Testis (tissue), 2 donors: ENCODE data around the gene SLC9A3.

Experiments used
- CTCF ChIP-seq, 3 experiments: fragments of 450-650 bp in 2 of 3; fragments of 200-600 bp in 1 of 3; sonication (generic) in 1 of 3; IDR thresholded peaks; one replicate each; pipeline ENCODE4 v1.5.1; 2016 to 2019; ENCODE audit warnings: antibody characterized with exemption in 3 of 3, mild to moderate bottlenecking in 2 of 3, moderate library complexity in 1 of 3
- POLR2A ChIP-seq: fragments of 450-650 bp; IDR thresholded peaks from one replicate; pipeline ENCODE4 v1.6.1; 2017; ENCODE audit warnings: antibody characterized with exemption, mild to moderate bottlenecking, moderate library complexity

GRCh38 chr5:435961-436640 lies 88.1 kb downstream of the SLC9A3 start:
- TF ChIP-seq CTCF (IDR thresholded peaks at IDR 0.05) (no peak), POLR2A (no peak)
